ENCODE measurements around the gene JARID2.

GRCh38 chr6:15426395-15426794 is 180.5 kb downstream of the JARID2 start:
- TF ChIP-seq CTCF (IDR thresholded peaks at IDR 0.05), result no peak
- TF ChIP-seq POLR2A (IDR thresholded peaks at IDR 0.05), result no peak

All from thyroid gland (tissue), 4 donors.